Measurements from ENCODE around the gene NKX6-1.

NKX6-1 gene

GRCh38 chr4:84498935-84499623, at the start of gene NKX6-1:
NKX6-1 (minus strand) TSS chr4:84499292; CDS start chr4:84498228, 1,064 bp downstream.
- DNase-seq (ENCODE audit: low read depth in 1 of 2, low spot score in 1 of 2), result no peak

- DNase-seq (ENCODE audit: low read depth in 1 of 2, low spot score in 1 of 2), result no peak
These were observed 48.1 kb upstream of the NKX6-1 start for GRCh38 chr4:84547211-84547610.

- no peak for DNase-seq (ENCODE audit: low read depth in 1 of 2, low spot score in 1 of 2)
These were observed 46.0 kb upstream of the NKX6-1 start for GRCh38 chr4:84545093-84545492.

- DNase-seq (ENCODE audit: low read depth in 1 of 2, low spot score in 1 of 2), result no peak
These were observed 36.8 kb upstream of the NKX6-1 start for GRCh38 chr4:84535901-84536300.

GRCh38 chr4:84531689-84532088, 32.6 kb upstream of the NKX6-1 start:
- DNase-seq (ENCODE audit: low read depth in 1 of 2, low spot score in 1 of 2), result no peak

- DNase-seq (ENCODE audit: low read depth in 1 of 2, low spot score in 1 of 2), result no peak
These were observed 31.8 kb upstream of the NKX6-1 start for GRCh38 chr4:84530871-84531270.

GRCh38 chr4:84530454-84530853, 31.4 kb upstream of the NKX6-1 start:
- DNase-seq (ENCODE audit: low read depth in 1 of 2, low spot score in 1 of 2), result no peak

GRCh38 chr4:84529169-84529751, 30.2 kb upstream of the NKX6-1 start:
- no peak for DNase-seq (ENCODE audit: low read depth in 1 of 2, low spot score in 1 of 2)

- DNase-seq (ENCODE audit: low read depth in 1 of 2, low spot score in 1 of 2), result no peak
These were observed 28.3 kb upstream of the NKX6-1 start for GRCh38 chr4:84527391-84527790.

- no peak for DNase-seq (ENCODE audit: low read depth in 1 of 2, low spot score in 1 of 2)
These were observed 16.0 kb upstream of the NKX6-1 start for GRCh38 chr4:84515075-84515474.

GRCh38 chr4:84512277-84512676, 13.2 kb upstream of the NKX6-1 start:
- DNase-seq (ENCODE audit: low read depth in 1 of 2, low spot score in 1 of 2), result no peak

- no peak for DNase-seq (ENCODE audit: low read depth in 1 of 2, low spot score in 1 of 2)
These were observed 12.6 kb upstream of the NKX6-1 start for GRCh38 chr4:84511703-84512102.

- no peak for DNase-seq (ENCODE audit: low read depth in 1 of 2, low spot score in 1 of 2)
These were observed 8.8 kb upstream of the NKX6-1 start for GRCh38 chr4:84507941-84508340.

GRCh38 chr4:84504821-84505220, 5.7 kb upstream of the NKX6-1 start:
- no peak for DNase-seq (ENCODE audit: low read depth in 1 of 2, low spot score in 1 of 2)

- DNase-seq (ENCODE audit: low read depth in 1 of 2, low spot score in 1 of 2), result no peak
These were observed 4.7 kb upstream of the NKX6-1 start for GRCh38 chr4:84503495-84504437.

GRCh38 chr4:84502955-84503373, 3.9 kb upstream of the NKX6-1 start:
- no peak for DNase-seq (ENCODE audit: low read depth in 1 of 2, low spot score in 1 of 2)

- DNase-seq (ENCODE audit: low read depth in 1 of 2, low spot score in 1 of 2), result no peak
These were observed 3.4 kb upstream of the NKX6-1 start for GRCh38 chr4:84502333-84502954.

- DNase-seq (ENCODE audit: low read depth in 1 of 2, low spot score in 1 of 2), result no peak
These were observed 2.7 kb upstream of the NKX6-1 start for GRCh38 chr4:84501721-84502267.

GRCh38 chr4:84501202-84501503, 2.1 kb upstream of the NKX6-1 start:
- DNase-seq (ENCODE audit: low read depth in 1 of 2, low spot score in 1 of 2), result no peak

GRCh38 chr4:84500386-84501201, 1.5 kb upstream of the NKX6-1 start:
- DNase-seq (ENCODE audit: low read depth in 1 of 2, low spot score in 1 of 2), result no peak

GRCh38 chr4:84499624-84499982, 511 bp upstream of the NKX6-1 start:
- no peak for DNase-seq (ENCODE audit: low read depth in 1 of 2, low spot score in 1 of 2)
